Testis (tissue), 2 donors: ENCODE measurements around the gene CAMKK2.

ENCODE experiments used
- CTCF ChIP-seq, 3 experiments: fragments of 450-650 bp in 2 of 3; fragments of 200-600 bp in 1 of 3; sonication (generic) in 1 of 3; IDR thresholded peaks; one replicate each; pipeline ENCODE4 v1.5.1; 2016 to 2019; ENCODE audit warnings: antibody characterized with exemption in 3 of 3, mild to moderate bottlenecking in 2 of 3, moderate library complexity in 1 of 3
- POLR2A ChIP-seq: fragments of 450-650 bp; IDR thresholded peaks from one replicate; pipeline ENCODE4 v1.6.1; 2017; ENCODE audit warnings: antibody characterized with exemption, mild to moderate bottlenecking, moderate library complexity

DNA sequence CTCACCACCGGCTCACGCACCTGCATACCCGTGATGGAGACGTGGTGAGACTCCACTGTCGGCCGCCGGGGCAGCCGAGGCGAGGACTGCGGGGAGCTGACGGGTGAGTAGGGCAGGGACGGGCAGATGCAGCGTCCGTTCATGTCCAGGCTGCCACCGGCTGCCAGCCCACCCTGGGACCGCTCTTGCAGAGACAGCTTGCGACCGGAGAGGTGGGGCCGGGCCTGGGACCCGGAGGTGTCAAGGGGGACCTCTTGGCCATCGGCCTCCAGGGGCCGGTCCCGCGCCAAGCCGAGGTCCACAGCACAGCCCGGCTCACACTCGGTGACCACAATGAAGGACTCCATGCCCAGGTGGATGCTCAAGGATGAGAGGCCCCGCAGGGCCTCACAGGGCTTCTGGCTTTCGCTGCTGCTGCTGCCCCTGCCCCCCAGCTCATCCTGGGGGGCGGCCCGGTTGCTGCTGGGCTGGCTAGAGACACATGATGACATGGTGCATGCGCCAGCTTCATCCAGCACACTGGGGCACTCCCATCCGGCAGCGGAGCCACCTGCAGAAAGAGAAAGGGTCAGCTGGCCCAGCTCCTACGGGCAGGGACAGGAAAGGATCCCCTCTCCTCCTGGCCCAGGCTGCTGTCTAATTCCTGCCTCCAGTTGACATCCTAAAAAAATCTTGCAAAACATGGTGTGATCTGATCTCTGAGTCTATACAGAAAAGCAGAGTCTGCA lies 22.3 kb downstream of the CAMKK2 start:
- TF ChIP-seq CTCF (IDR thresholded peaks at IDR 0.05): no peak
- TF ChIP-seq POLR2A: no peak
